Left forelimb (tissue), 1 donor: ENCODE measurements around the gene PIP4K2A.
"Not testable (repeated sequence)": the region's sequence is repeated elsewhere in the genome, so short reads cannot be mapped to it uniquely, and the experiment has no call there.

ENCODE experiments used
- DNase-seq: peaks from one replicate; pipeline ENCODE4 v3.0.0-alpha.2; 2018; ENCODE audit warnings: low spot score

The PIP4K2A gene

GRCh38 chr10:22693860-22694259, 20.5 kb downstream of the PIP4K2A start:
- no peak for DNase-seq

GRCh38 chr10:22693371-22693784, 21.0 kb downstream of the PIP4K2A start:
- no peak for DNase-seq

- DNase-seq: not testable (repeated sequence)
Measured at GRCh38 chr10:22692119-22692518, 22.3 kb downstream of the PIP4K2A start.

DNA sequence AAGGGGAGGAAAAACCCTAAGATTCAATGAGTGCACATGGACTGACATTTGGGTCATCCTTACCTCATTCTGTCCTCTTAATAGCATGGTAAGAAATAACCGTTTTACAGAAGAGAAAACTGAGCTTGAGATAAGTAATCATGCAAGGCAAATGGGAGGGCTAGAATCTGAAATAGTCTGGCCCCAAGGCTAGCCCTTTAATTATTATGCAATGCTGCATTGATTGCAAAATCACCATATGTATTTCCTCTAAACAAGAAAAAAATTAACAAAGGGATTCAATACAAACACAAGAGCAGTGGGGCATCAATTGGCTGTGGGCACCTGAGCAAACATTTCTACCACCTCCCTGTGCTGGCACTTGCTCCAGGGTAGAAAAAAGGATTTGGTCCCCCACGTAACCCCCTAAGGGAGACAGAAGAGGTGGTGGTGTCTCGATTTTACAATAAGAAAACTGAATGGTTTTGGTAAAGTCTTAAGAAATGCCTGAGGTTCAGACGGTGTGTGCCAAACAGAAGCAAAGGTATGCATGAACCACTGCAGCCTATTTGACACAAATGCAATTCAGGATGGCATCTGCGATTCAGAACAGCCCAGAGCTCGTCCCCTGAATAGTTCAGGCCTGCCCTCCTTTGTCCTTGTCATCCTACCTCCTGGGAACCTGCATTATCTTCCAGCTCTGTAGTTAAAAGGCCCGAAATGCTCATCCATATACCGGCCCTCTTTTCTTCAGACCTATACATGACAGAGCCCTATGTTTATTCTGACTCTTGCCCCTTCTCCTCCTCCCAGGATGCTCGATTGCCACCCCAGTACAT, 23.6 kb downstream of the PIP4K2A start:
- no peak for DNase-seq

DNA sequence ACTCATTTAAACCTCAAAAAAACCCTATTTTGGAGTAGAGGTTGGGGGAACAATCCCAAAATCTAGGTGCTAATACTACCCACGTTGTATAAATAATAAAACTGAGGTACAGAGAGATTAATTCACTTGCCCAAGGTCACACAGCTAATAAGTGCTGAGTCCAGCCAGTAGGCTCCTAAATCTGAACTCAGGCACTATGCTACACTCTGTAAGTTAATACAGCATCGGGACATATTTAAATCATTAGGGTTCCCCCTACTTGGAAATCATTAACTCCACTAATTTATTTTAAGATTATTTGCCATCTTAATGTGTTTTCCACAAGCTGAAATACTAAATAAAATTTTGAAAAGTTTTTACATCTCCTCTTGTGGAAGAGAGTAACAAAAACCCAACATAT, 24.2 kb downstream of the PIP4K2A start:
- no peak for DNase-seq

DNA sequence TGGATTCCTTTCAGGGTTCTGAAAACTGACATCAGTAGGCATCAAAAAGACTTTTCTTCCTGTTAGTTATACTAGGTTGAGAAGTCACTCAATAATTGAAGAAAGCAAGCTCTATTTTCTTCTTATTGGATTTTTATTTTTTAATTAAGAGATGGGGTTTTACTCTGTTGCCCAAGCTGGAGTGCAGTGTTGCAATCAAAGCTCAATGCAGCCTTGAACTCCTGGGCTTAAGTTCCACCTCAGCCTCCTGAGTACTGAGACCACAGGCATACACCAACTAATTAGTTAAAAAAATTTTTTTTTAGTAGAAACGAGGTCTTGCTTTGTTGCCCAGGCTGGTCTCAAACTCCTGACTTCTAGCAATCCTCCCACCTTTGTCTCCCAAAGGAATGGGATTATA, 28.0 kb downstream of the PIP4K2A start:
- no peak for DNase-seq

GRCh38 chr10:22685926-22686325, 28.5 kb downstream of the PIP4K2A start:
- no peak for DNase-seq

- DNase-seq: no peak
Measured at GRCh38 chr10:22684699-22685098, 29.7 kb downstream of the PIP4K2A start.

- no peak for DNase-seq
Measured at GRCh38 chr10:22683140-22683389, 31.3 kb downstream of the PIP4K2A start.

DNA sequence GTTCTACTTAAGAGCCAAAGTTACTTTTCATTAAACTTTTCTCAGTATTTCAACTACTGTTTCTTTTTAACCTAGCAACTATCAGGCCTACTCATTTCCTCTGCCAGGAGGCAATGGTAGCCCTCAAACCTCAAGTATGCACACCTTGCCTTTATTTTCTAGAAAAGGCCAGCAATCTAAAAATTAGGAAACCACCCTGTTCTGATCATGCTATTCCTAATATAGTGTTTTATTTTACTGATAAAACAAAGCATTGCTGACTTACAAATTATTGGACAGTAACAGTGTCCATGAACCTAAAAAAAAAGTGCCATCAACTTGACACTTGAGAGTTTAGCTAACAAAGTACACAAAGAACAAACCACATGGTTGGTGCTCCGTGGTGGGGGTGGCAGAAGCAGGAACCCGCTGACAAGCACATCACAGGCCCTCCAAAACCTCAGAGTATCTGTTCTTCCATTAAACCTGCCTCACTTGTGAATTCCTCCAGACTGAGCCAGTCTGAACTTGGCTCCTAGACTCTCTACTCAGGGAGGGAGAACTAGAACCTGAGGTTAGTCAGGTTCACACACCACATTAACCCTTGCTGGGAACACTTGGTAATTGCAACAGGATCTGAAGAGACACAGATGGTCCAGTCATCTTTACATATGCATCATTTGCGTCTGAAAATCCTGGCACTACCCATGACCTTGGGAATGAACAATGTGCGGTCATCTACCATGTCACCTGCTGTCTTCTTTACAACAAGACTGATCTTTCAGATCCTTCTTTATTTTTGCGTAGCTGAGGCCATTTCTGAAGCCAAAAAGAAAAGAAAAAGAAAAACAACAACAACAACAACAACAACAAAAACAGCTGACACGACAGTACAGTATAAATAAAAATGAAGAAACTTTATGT, 31.9 kb downstream of the PIP4K2A start:
- DNase-seq: no peak

GRCh38 chr10:22681783-22682183, 32.6 kb downstream of the PIP4K2A start:
- DNase-seq: no peak

DNA sequence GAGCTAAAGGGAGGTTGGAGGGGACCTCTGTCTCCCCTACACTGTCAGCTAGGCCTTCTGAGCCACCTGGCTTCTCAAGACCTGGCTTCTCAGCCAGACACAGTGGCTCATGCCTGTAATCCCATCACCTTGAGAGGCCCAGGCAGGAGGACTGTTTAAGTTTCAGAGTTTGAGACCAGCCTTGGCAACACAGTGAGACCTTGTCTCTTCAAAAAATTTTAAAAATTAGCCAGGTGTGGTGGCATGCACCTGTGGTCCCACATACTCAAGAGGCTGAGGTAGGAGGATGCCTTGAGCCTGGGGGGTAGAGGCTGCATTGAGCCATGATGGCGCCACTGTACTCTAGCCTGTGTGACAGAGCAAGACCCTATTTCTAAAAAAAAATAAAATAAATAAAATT, 33.1 kb downstream of the PIP4K2A start:
- DNase-seq: no peak

DNA sequence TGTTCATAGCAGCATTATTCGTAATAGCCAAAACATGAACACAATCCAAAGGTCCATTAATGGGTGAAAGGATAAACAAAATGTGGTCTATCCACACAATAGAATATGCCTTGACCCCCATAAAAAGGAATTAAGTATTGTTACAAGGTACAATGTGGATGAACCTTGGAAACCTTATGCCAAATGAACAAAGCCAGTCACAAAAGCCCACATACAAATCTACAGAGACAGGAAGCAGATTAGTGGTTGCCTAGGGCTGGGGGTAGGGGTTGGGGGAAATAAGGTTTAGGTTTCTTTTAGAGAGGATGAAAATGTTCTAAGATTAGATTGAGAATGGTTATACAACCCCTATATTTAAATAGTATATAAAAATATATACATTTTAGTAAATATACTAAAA, 34.8 kb downstream of the PIP4K2A start:
- no peak for DNase-seq

- DNase-seq: no peak
Measured at GRCh38 chr10:22677333-22677732, 37.0 kb downstream of the PIP4K2A start.

DNA sequence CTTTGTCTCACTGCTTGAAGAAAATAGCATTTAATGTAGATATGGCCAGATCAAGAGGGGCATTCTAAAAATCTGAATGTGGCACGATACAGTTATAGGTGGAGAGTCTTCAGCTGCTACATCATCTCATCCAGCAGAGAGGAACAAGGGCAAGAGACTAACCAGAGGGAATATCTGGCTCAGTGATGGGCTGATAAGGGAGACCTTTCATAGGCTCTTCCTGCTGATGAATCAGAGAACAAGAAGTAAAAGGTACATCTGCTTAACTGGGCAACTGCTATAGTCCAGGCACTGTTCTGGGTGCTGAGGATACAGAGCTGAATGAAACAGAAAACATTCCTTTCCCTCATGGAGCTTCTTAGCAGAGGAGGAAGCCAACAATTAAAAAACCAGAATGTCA, 37.9 kb downstream of the PIP4K2A start:
- DNase-seq: no peak

DNA sequence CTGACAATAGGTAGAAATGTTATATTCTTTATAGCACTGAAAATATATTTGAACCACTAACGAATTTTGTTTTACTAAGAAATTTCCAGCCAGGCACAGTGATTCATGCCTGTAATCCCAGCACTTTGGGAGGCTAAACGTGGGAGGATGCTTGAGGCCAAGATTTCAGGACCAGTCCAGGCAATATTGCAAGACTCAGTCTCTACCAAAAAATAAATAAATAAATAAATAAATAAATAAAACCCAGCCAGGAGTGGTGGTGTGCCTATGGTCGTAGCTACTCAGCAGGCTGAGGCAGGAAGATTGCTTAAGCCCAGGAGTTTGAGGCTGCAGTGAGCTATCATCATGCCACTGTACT, 39.8 kb downstream of the PIP4K2A start:
- DNase-seq: no peak

DNA sequence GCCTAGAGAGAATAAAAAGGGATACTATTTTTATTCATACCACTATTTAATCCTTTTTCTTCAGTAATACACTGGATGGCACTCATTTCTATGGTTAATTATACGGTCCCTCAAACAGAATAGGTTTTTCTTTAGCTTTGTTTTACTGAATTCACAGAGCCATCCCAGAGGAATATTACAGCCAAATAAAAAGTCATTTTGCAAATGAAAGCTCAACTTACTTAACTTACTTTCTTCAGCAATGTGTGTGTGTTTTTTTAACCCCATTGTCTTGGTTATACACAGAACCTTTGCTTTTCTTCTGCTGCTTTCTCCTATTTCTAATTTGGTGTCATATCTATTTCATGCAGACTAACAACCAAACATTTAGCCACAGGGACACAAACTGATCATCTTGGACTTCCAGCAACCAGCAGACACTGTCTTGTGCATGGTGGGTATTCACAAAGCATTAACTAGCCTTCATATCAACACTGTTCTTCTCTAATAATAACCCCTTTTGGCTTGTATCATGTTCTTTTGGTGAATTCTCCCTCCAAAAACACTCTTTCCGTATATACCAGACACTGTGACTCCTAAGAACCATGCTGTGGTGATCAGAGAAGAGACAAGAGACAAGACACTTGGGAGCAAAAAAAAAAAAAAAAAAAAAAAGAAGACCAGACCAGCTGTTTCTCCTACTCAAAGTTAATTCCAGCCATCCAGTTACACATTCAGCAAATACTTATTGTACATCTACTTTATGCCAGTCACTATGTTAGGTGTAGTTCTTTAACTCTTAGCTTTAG, 40.4 kb downstream of the PIP4K2A start:
- no peak for DNase-seq

DNA sequence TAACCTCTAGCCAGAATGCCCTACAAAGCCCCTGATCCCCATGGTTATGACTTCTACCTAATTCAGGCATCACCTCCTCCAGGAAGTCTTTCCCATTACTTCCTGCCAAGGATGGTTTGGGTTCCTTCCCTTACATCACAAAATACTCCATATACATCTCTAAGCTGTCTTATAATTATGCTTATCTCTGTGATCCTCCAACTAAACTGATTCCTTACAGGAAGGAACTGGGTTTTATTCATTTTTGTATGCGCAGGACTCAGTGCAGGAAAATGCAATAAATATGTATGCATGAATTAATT, 41.3 kb downstream of the PIP4K2A start:
- DNase-seq: no peak

- no peak for DNase-seq
Measured at GRCh38 chr10:22672319-22673090, 41.9 kb downstream of the PIP4K2A start.

DNA sequence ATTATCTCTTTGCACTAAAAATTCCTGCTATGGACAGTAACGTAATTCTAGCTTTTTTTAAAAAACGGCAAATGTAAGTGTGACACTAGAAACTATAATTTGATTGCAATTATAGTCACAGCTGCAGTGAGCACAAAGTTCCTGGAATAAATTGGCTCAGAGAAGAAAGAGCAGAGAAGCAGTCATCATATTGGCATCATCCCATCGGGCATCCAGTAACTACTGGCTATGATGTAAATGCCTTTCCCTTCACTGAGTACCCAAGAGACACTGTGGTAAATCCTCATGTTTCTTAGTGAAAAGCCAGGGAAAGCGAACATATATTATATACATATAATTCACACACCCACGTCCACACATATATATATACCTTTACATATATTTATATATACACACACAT, 43.6 kb downstream of the PIP4K2A start:
- no peak for DNase-seq

DNA sequence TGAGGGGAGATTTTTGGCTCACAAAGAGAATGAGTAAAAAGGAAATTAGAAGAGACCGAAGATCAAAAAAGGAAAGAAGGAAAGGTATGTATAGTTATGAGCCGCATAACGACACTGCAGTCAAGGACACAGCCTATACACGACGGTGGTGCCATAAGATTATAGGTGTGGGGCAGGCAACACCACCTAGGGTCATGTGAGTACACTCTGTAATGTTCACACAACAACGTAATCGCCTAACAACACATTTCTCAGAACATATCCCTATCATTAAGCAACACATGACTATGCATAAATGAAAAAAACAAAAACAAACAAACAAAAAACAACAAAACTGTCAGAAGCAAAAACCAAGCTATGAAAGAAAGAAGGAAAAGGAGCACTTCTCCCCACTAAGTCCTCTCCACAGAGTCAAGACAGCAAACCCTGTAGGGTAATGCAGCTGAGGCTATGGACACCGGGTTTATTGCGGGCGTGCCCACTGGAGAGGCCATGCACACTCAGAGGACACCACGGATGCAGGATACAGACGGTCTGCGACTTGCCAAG, 45.1 kb downstream of the PIP4K2A start:
- DNase-seq: no peak

GRCh38 chr10:22667093-22667480, 47.3 kb downstream of the PIP4K2A start:
- no peak for DNase-seq
